HL-60 (cell line): Measurements from ENCODE around the gene YJEFN3.

Experiments used
- GABPA ChIP-seq: IDR thresholded peaks from 2 replicates; pipeline ENCODE4 v1.6.1; 2012; ENCODE audit warnings: low read depth
- POLR2AphosphoS5 ChIP-seq: IDR thresholded peaks from 2 replicates; pipeline ENCODE4 v1.6.1; 2012; ENCODE audit warnings: low read depth
- SPI1 ChIP-seq: IDR thresholded peaks from 2 replicates; pipeline ENCODE4 v1.6.1; 2012; ENCODE audit warnings: low read depth, mild to moderate bottlenecking, borderline replicate concordance
- TF ChIP-seq, protein P1 (sequence below): IDR thresholded peaks from one replicate; pipeline ENCODE4 v1.5.1; 2011; ENCODE audit warnings: low read length, control low read depth, inconsistent platforms; ENCODE audit not compliant: insufficient read depth
- TF ChIP-seq, protein P2 (sequence below): IDR thresholded peaks from 2 replicates; pipeline ENCODE4 v1.6.1; 2012; ENCODE audit warnings: low read depth; ENCODE audit not compliant: insufficient replicate concordance

DNA sequence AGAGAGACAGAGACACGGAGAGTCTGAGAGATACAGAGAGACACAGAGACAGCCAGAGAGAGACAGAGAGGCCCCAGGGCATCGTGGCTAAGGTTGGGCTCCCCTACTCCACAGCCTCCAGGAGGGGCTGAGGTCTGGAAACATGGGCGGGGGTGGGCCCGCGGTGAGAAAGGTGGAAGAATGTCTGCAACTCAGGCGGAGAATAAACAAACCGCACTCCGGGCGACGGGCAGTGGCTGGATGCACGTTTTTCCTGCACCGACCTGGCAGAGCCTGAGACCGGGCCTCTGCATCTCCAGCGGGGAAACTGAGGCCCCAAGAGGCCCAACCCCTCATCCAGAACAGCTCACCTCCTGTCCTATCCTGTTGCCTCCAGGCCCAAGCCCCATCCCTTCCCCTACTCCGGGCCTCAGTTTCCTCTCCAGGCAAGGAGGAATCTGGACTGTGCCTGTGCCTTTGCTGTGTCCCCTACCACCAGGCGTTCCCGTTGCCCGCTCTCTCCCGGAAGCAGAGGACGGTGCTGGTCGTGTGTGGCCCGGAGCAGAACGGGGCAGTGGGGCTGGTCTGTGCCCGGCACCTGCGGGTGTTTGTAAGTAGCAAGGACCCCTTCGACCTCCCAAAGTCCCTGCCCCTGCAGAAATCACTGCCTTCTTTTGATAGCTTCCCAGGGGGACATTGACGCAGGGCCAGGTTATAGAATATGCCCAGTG, 6.0 kb downstream of the YJEFN3 start:
- TF ChIP-seq POLR2AphosphoS5 (no peak), GABPA (no peak), SPI1 (no peak)
- TF ChIP-seq, protein P1, sequence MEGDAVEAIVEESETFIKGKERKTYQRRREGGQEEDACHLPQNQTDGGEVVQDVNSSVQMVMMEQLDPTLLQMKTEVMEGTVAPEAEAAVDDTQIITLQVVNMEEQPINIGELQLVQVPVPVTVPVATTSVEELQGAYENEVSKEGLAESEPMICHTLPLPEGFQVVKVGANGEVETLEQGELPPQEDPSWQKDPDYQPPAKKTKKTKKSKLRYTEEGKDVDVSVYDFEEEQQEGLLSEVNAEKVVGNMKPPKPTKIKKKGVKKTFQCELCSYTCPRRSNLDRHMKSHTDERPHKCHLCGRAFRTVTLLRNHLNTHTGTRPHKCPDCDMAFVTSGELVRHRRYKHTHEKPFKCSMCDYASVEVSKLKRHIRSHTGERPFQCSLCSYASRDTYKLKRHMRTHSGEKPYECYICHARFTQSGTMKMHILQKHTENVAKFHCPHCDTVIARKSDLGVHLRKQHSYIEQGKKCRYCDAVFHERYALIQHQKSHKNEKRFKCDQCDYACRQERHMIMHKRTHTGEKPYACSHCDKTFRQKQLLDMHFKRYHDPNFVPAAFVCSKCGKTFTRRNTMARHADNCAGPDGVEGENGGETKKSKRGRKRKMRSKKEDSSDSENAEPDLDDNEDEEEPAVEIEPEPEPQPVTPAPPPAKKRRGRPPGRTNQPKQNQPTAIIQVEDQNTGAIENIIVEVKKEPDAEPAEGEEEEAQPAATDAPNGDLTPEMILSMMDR: no peak
- TF ChIP-seq, protein P2, sequence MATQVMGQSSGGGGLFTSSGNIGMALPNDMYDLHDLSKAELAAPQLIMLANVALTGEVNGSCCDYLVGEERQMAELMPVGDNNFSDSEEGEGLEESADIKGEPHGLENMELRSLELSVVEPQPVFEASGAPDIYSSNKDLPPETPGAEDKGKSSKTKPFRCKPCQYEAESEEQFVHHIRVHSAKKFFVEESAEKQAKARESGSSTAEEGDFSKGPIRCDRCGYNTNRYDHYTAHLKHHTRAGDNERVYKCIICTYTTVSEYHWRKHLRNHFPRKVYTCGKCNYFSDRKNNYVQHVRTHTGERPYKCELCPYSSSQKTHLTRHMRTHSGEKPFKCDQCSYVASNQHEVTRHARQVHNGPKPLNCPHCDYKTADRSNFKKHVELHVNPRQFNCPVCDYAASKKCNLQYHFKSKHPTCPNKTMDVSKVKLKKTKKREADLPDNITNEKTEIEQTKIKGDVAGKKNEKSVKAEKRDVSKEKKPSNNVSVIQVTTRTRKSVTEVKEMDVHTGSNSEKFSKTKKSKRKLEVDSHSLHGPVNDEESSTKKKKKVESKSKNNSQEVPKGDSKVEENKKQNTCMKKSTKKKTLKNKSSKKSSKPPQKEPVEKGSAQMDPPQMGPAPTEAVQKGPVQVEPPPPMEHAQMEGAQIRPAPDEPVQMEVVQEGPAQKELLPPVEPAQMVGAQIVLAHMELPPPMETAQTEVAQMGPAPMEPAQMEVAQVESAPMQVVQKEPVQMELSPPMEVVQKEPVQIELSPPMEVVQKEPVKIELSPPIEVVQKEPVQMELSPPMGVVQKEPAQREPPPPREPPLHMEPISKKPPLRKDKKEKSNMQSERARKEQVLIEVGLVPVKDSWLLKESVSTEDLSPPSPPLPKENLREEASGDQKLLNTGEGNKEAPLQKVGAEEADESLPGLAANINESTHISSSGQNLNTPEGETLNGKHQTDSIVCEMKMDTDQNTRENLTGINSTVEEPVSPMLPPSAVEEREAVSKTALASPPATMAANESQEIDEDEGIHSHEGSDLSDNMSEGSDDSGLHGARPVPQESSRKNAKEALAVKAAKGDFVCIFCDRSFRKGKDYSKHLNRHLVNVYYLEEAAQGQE: no peak
